PFSK-1 (cell line): ENCODE measurements around the gene CLBA1.

Experiments used
- POLR2AphosphoS5 ChIP-seq: IDR thresholded peaks from 2 replicates; pipeline ENCODE4 v1.6.1; 2012; ENCODE audit warnings: low read depth, mild to moderate bottlenecking, control low read depth, low read length, moderate library complexity
- REST ChIP-seq, 2 experiments: IDR thresholded peaks; 2 replicates each; pipeline versions ENCODE4 v1.6.1 to v1.8.0; 2011 to 2012; ENCODE audit warnings: low read depth in 2 of 2, low read length in 2 of 2, control low read depth in 1 of 2, inconsistent platforms in 1 of 2, mild to moderate bottlenecking in 1 of 2, moderate library complexity in 1 of 2; ENCODE audit not compliant: insufficient read depth in 1 of 2
- SIN3A ChIP-seq: IDR thresholded peaks from 2 replicates; pipeline ENCODE4 v1.6.1; 2012; ENCODE audit warnings: mild to moderate bottlenecking, low read length, moderate library complexity, borderline replicate concordance; ENCODE audit not compliant: insufficient read depth
- TAF1 ChIP-seq: IDR thresholded peaks from 2 replicates; pipeline ENCODE4 v1.6.1; 2012; ENCODE audit warnings: low read length, control low read depth, borderline replicate concordance; ENCODE audit not compliant: insufficient read depth

GRCh38 chr14:104994978-104995377 is 9.4 kb downstream of the CLBA1 start:
- TF ChIP-seq POLR2AphosphoS5 (no peak), TAF1 (no peak), REST (IDR thresholded peaks at IDR 0.05; ENCODE audit: insufficient read depth in 1 of 2, low read depth in 2 of 2, low read length in 2 of 2) (no peak), SIN3A (no peak)
